ENCODE data around the gene NANOS1.

Gene NANOS1

DNA sequence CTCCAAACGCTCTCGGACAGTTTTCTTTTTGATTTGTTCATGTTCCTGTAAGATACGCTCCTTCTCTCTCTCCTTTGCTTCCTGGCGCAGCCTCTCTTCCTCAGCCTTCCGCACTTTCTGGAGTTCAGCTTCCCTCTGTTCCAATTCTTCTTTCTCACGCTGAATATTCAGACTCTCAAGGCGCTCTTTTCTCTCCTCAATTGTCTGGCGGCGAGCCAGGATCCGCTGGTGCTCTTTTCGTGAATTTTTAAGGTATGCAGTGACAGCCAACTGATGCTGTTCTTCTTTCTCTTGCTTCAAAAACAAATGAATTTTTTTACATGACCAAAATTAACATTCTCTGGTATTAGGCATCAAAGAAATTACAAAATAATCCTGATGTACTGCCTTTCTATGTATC is 28.5 kb downstream of the NANOS1 start:
- no peak for DNase-seq (ENCODE audit: low read depth)
- TF ChIP-seq, protein P1, sequence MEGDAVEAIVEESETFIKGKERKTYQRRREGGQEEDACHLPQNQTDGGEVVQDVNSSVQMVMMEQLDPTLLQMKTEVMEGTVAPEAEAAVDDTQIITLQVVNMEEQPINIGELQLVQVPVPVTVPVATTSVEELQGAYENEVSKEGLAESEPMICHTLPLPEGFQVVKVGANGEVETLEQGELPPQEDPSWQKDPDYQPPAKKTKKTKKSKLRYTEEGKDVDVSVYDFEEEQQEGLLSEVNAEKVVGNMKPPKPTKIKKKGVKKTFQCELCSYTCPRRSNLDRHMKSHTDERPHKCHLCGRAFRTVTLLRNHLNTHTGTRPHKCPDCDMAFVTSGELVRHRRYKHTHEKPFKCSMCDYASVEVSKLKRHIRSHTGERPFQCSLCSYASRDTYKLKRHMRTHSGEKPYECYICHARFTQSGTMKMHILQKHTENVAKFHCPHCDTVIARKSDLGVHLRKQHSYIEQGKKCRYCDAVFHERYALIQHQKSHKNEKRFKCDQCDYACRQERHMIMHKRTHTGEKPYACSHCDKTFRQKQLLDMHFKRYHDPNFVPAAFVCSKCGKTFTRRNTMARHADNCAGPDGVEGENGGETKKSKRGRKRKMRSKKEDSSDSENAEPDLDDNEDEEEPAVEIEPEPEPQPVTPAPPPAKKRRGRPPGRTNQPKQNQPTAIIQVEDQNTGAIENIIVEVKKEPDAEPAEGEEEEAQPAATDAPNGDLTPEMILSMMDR (conservative IDR thresholded peaks at IDR 0.05; ENCODE audit: low read depth, low read length) = no peak
- no peak overlapping the region for H3K4me3 ChIP-seq (ENCODE audit: low read depth, low read length)

DNA sequence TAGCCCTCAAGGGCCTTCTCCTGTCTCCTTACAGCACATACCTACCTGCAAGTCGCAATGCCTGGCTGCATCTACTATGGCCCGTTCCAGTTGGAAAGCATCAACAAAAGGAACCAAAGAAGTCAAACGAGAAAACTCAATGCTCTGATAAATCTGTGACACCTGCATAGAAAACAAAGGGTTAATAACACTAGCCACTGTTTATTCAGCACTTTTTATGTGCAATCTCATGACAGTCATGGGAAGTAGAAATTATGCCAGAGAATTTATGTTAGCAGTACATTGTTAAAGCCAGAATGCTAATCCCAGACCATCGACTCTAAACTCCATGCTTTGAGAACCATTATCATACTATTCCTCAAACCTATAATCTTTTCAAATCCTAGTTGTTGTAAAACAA is 30.0 kb downstream of the NANOS1 start:
- H3K4me3 ChIP-seq (ENCODE audit: low read depth, low read length) = no peak overlapping the region
- TF ChIP-seq, protein P1 (conservative IDR thresholded peaks at IDR 0.05; ENCODE audit: low read depth, low read length) = no peak
- DNase-seq (ENCODE audit: low read depth) = no peak

DNA sequence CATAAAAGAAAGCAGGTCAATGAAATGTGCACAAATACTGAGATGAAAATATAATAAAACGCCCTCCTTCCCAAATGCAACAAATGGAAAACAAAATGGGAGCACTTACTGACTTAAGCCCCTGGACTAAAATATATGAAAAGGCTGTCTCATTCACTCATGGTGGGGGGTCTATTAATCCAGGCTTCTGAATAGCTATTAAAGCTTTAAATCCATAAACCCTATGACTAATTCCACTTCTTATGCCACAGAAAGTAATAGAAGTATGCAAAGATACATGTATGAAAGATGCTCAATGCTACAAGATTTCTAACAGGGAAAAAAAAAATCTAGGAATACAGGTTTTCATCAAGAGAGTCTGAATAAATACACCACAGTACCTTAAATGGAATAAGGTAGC is 30.6 kb downstream of the NANOS1 start:
- DNase-seq (ENCODE audit: low read depth) = no peak
- TF ChIP-seq, protein P1 (conservative IDR thresholded peaks at IDR 0.05; ENCODE audit: low read depth, low read length) = no peak
- H3K4me3 ChIP-seq (ENCODE audit: low read depth, low read length) = no peak overlapping the region

DNA sequence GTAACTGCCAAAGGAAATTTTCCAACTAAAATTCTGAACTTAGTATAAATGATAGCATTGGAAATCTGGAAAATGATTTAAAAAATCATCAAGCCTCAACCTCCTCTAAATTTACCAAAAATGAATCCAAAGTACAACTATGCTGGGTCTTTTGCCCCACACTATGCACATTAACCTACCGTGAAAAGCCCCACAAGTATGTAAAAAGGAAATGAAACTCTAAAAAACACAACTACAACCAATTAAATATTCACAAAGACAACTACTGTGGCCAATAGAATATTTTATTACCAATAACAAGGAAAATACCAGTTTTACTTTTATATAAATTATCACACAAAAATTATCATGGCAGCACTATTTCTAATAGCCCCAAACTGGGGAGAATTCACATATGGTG is 31.8 kb downstream of the NANOS1 start:
- TF ChIP-seq, protein P1 (conservative IDR thresholded peaks at IDR 0.05; ENCODE audit: low read depth, low read length) = no peak
- DNase-seq (ENCODE audit: low read depth) = no peak

DNA sequence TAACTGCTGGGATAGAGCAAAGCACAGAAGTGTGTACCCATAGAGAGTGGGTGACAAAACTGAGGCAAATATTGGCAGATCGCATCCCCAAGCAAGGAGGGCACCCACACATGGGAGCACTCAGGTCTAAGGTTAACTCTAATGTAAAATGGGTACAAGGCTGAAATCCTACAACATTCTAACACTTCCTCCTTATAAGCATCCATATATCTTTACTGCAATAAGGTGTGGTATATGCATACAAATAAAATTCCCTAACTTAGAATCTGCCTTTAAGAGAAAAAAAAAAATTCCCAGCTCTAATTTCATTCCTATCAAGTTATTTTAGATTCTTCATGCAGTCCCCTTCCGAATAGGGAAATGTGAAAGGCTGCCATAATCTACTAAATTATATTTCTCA is 32.4 kb downstream of the NANOS1 start:
- H3K4me3 ChIP-seq (ENCODE audit: low read depth, low read length) = no peak overlapping the region
- TF ChIP-seq, protein P1 (conservative IDR thresholded peaks at IDR 0.05; ENCODE audit: low read depth, low read length) = no peak
- no peak for DNase-seq (ENCODE audit: low read depth)

More for the DNA sequence above, 31.8 kb downstream of the NANOS1 start:
- no peak overlapping the region for H3K4me3 ChIP-seq (ENCODE audit: low read depth, low read length)

DNA sequence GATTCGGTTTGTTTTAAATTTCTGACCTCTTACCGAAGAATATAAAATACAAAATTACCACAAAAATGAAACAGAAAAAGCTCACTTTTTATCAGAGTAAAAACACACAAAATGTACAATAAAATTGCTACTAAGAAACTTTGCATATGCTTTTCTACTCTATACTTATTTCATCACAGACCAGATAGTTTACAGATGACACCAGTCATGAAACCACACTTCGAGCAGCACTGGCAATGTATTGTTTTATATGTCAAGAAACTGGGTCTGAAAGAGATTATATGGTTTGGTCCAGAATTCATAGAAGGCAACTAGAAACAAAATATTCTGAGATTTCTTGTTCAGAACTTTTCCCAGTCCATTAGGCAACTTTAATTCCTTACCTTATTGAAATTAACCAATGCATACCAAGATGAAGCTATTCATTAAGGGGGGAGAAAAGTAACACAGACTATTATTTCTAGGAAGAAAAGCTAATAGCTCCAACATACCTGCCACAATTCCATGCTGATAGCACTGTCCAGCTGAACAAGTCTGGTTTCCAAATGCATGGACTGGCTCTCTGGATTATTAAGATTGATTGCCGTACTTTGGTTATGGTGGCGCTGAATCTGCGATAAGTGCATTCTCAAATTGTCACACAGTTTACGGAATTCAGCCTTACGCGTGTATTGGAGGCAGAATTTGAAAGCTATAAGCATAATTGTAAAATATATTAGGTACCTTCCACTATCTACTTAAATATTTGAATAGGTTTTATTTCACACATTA is 41.1 kb downstream of the NANOS1 start:
- TF ChIP-seq, protein P1 (conservative IDR thresholded peaks at IDR 0.05; ENCODE audit: low read depth, low read length) = no peak
- no peak overlapping the region for H3K4me3 ChIP-seq (ENCODE audit: low read depth, low read length)
- no peak for DNase-seq (ENCODE audit: low read depth)

DNA sequence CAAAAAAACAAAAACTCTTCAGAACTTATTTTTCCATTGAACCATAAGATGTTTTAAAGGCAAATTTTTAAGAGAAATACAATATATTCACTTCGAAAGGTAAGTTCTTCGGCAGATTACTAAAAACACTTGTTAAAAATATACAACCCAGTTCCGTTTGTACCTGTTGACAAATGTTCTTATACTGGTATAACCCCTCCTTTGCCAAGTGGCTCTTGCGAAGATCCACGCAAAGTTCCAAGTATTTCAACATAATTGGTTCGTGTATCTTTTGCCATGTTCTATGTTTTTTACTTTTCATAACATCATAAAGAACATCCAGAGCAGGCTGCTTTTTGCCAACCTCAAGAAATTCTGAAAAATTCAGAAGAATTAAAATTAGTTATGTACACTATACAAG is 44.1 kb downstream of the NANOS1 start:
- DNase-seq (ENCODE audit: low read depth) = no peak
- TF ChIP-seq, protein P1 (conservative IDR thresholded peaks at IDR 0.05; ENCODE audit: low read depth, low read length) = no peak
- H3K4me3 ChIP-seq (ENCODE audit: low read depth, low read length) = no peak overlapping the region
